DND-41 (cell line): Measurements from ENCODE around the gene RIOK3.

ENCODE experiments used
- EZH2 ChIP-seq: IDR thresholded peaks from 3 replicates; pipeline ENCODE4 v1.6.1; 2012; ENCODE audit warnings: borderline replicate concordance, low read depth, mild to moderate bottlenecking, moderate library complexity, low read length, inconsistent platforms; ENCODE audit not compliant: severe bottlenecking
- TF ChIP-seq, protein P1 (sequence below): IDR thresholded peaks from 2 replicates; pipeline ENCODE4 v1.5.1; 2012; ENCODE audit warnings: borderline replicate concordance, low read length, moderate library complexity, mild to moderate bottlenecking; ENCODE audit not compliant: poor library complexity, severe bottlenecking; ENCODE audit errors: extremely low read depth

DNA sequence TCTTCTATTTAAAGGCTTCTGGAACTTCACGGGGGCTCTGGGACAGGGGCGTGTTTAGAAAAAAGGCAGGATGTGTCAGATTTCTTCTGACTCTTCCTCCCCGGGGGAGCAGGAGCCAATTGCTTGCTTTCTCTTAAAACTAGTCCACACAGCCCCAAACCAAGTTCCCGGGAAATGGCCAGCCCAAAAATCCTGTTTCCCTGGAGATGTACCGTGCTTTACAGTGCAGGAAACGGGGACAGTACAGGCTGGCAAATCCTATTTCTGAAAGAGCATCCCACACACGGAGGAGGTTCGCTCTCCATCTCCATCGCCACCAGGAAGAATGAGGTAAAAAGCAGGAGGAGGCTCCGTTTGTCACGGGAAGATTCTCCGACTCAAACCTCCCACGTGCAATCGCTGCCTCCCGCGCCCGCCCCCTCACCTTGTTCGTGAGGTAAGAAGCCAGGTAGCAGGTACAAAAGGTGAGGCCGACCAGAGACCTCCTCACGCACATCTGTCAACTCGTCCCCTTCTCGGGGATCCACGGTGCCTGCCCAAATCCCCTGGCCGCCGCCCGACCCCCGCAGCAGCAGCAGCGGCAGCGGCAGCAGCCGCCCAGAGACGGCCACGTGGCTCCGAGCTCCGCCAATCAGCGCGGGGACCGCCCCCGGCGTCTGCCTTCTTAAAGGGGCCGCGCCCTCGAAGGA is 15.6 kb upstream of the RIOK3 start:
- no peak for TF ChIP-seq EZH2
- TF ChIP-seq, protein P1, sequence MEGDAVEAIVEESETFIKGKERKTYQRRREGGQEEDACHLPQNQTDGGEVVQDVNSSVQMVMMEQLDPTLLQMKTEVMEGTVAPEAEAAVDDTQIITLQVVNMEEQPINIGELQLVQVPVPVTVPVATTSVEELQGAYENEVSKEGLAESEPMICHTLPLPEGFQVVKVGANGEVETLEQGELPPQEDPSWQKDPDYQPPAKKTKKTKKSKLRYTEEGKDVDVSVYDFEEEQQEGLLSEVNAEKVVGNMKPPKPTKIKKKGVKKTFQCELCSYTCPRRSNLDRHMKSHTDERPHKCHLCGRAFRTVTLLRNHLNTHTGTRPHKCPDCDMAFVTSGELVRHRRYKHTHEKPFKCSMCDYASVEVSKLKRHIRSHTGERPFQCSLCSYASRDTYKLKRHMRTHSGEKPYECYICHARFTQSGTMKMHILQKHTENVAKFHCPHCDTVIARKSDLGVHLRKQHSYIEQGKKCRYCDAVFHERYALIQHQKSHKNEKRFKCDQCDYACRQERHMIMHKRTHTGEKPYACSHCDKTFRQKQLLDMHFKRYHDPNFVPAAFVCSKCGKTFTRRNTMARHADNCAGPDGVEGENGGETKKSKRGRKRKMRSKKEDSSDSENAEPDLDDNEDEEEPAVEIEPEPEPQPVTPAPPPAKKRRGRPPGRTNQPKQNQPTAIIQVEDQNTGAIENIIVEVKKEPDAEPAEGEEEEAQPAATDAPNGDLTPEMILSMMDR = no peak
